Peyer's patch (tissue), 4 donors: ENCODE results near the gene GALNT17. TPM values are rescaled to one million over a fixed set of nuclear protein-coding genes. Genes with fewer than 3 reads are reported as not detected.

Experiments
- DNase-seq, 3 donors: peaks; one replicate each; pipeline ENCODE4 v3.0.0-alpha.2; 2017 to 2019
- H3K27ac ChIP-seq, 4 donors: fragments of 200-600 bp; sonication (generic); one replicate each; pipeline ENCODE4 v1.5.1; 2016 to 2019
- H3K27me3 ChIP-seq, 2 donors: fragments of 200-600 bp; sonication (generic); one replicate each; pipeline ENCODE4 v1.5.1; 2019
- H3K36me3 ChIP-seq, 3 donors: fragments of 200-600 bp; sonication (generic); one replicate each; pipeline ENCODE4 v1.5.1; 2016 to 2019
- H3K4me1 ChIP-seq, 4 donors: fragments of 200-600 bp; sonication (generic); one replicate each; pipeline ENCODE4 v1.5.1; 2016 to 2019
- H3K4me3 ChIP-seq, 4 donors: fragments of 200-600 bp; sonication (generic); 1 replicate in 3 of 4; 2 replicates in 1 of 4; pipeline ENCODE4 v1.5.1; 2016 to 2019; ENCODE audit warnings: mild to moderate bottlenecking in 1 of 4
- H3K9me3 ChIP-seq, 4 donors: fragments of 200-600 bp; sonication (generic); one replicate each; pipeline ENCODE4 v1.5.1; 2016 to 2019; ENCODE audit warnings: mild to moderate bottlenecking in 1 of 4
- POLR2A ChIP-seq, 2 donors: fragments of 450-650 bp; IDR thresholded peaks; one replicate each; pipeline ENCODE4 v1.5.1; 2017; ENCODE audit warnings: antibody characterized with exemption in 2 of 2, mild to moderate bottlenecking in 2 of 2, moderate library complexity in 2 of 2
- total RNA-seq, 4 donors: library from RNA; depleted of rRNA; stranded (reverse); fragments of >200 nt; gene quantifications; one replicate each; pipeline ENCODE4 v1.1.0, GENCODE V29; 2016
- TF ChIP-seq, protein P1 (sequence below), 6 experiments: fragments of 450-650 bp in 4 of 6; fragments of 200-600 bp in 2 of 6; sonication (generic) in 1 of 6; IDR thresholded peaks; one replicate each; pipeline ENCODE4 v1.5.1; 2017 to 2019; ENCODE audit warnings: antibody characterized with exemption in 6 of 6, mild to moderate bottlenecking in 3 of 6, moderate library complexity in 1 of 6

The GALNT17 gene
- total RNA-seq, 4 donors from 2014 or later: 0.88 to 17.3 (median 2.3) TPM

- no peaks in the 10 kb centered on the region for H3K27me3 ChIP-seq
- no peaks in the 10 kb centered on the region for H3K36me3 ChIP-seq
- H3K27ac ChIP-seq: no peak overlapping the region
- no peaks in the 10 kb centered on the region for H3K4me1 ChIP-seq
- DNase-seq: no peak
- TF ChIP-seq, protein P1, sequence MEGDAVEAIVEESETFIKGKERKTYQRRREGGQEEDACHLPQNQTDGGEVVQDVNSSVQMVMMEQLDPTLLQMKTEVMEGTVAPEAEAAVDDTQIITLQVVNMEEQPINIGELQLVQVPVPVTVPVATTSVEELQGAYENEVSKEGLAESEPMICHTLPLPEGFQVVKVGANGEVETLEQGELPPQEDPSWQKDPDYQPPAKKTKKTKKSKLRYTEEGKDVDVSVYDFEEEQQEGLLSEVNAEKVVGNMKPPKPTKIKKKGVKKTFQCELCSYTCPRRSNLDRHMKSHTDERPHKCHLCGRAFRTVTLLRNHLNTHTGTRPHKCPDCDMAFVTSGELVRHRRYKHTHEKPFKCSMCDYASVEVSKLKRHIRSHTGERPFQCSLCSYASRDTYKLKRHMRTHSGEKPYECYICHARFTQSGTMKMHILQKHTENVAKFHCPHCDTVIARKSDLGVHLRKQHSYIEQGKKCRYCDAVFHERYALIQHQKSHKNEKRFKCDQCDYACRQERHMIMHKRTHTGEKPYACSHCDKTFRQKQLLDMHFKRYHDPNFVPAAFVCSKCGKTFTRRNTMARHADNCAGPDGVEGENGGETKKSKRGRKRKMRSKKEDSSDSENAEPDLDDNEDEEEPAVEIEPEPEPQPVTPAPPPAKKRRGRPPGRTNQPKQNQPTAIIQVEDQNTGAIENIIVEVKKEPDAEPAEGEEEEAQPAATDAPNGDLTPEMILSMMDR (IDR thresholded peaks at IDR 0.05): no peak
- TF ChIP-seq POLR2A (IDR thresholded peaks at IDR 0.05): no peak
- no peaks in the 10 kb centered on the region for H3K9me3 ChIP-seq
- H3K4me3 ChIP-seq: no peak overlapping the region
Observed at GRCh38 chr7:71345117-71345884, 213.4 kb downstream of the GALNT17 start.

DNA sequence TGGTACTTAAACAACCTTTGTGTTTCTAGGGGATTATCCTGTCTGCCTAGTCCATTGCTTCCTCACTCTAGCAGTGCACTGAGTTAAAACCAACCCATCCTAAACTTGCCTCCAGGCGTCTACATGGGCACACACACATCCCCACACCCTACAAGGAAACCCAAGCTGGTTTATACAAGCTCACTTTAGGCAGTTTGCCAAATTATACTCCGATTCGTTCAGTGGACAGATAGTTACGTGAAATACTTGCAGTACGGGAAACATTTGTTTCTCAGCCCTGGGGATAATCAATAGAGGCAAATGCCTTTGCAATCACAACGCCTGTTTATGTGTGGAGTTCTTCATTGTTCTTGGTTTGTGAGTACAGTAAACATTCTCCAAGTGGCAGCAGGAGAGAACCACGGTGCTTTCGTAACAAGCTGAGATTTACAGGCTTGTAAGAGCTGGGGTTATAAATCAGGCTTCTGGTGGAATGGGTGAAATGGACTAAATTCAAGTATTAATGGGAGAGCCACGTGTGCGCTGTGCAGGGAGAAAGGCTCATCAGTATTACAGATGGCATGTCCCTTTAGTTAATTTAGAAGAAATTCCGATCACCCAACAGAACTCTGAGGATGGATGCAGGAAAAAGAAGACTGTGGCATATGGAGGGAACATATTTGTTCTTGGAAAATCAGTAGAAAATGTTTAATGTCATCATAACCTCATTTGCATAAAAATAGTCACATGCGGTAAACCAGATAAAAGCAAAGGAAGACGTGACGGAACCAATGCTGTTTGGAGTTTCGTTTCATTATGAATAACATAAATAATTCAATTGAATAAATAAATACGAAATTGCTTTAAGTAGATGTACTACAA is 217.1 kb downstream of the GALNT17 start:
- Histone ChIP-seq H3K4me1 (no peaks in the 10 kb centered on the region), H3K4me3 (no peak overlapping the region), H3K9me3 (no peaks in the 10 kb centered on the region), H3K27me3 (no peaks in the 10 kb centered on the region), H3K36me3 (no peaks in the 10 kb centered on the region), H3K27ac (no peak overlapping the region)
- TF ChIP-seq, protein P1 (IDR thresholded peaks at IDR 0.05): no peak
- no peak for TF ChIP-seq POLR2A (IDR thresholded peaks at IDR 0.05)
- DNase-seq: no peak

DNA sequence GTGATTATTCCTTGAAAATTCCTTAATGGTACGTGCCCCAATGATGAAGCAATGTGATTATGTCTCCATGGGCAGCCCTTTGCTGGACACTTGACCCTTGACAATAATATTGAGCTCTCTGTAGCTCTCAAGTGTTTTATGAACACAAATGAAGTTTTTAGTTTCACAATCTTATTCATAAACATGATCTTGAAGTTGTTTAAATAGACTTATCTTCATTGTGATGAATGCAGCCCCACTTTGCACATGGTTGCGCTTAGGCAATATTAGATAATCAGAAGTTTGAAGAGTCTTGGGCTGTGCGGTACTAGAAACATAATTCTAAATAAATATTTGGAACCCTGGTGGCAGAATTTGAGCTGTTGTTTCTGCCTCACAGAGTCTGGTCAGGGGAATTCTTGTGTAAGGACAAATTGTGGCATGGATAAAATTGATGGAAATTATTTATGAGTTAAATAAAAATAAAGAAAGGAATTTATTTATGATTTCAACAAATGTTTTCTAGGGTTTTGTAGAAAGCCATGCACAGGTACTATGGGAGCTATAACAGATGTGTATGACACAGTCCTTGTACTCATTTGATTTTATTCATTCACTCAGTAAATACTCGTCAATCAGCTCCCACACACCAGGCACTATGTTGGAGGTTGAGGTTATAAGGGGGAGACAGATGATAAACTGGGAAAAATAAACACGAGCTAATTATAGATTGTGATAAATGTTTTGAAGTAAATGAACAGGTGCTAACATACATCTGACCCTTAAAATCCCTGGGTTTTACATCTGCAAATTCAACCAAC is 217.9 kb downstream of the GALNT17 start:
- no peak overlapping the region for H3K27ac ChIP-seq
- no peaks in the 10 kb centered on the region for H3K36me3 ChIP-seq
- H3K27me3 ChIP-seq: no peaks in the 10 kb centered on the region
- no peaks in the 10 kb centered on the region for H3K9me3 ChIP-seq
- no peaks in the 10 kb centered on the region for H3K4me1 ChIP-seq
- TF ChIP-seq POLR2A (IDR thresholded peaks at IDR 0.05): no peak
- TF ChIP-seq, protein P1 (IDR thresholded peaks at IDR 0.05): no peak
- no peak overlapping the region for H3K4me3 ChIP-seq
- no peak for DNase-seq

DNA sequence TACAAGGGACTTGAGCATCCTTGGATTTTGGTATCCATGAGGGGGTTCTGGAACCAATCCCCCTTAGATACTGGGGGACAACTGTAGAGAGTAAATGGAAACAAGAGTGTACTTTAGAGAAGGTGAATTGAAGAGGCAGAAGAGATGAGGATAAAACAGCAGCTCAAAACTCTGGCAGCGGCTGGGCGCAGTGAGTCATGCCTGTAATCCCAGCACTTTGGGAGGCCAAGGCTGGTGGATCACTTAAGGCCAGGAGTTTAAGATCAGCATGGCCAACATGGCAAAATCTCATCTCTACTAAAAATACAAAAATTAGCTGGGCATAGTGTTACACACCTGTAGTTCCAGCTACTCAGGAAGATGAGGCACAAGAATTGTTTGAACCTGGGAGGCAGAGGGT is 218.7 kb downstream of the GALNT17 start:
- Histone ChIP-seq H3K36me3 (no peaks in the 10 kb centered on the region), H3K27ac (no peak overlapping the region), H3K9me3 (no peaks in the 10 kb centered on the region), H3K4me1 (no peaks in the 10 kb centered on the region), H3K4me3 (no peak overlapping the region), H3K27me3 (no peaks in the 10 kb centered on the region)
- TF ChIP-seq POLR2A (IDR thresholded peaks at IDR 0.05): no peak
- TF ChIP-seq, protein P1 (IDR thresholded peaks at IDR 0.05): no peak
- no peak for DNase-seq

DNA sequence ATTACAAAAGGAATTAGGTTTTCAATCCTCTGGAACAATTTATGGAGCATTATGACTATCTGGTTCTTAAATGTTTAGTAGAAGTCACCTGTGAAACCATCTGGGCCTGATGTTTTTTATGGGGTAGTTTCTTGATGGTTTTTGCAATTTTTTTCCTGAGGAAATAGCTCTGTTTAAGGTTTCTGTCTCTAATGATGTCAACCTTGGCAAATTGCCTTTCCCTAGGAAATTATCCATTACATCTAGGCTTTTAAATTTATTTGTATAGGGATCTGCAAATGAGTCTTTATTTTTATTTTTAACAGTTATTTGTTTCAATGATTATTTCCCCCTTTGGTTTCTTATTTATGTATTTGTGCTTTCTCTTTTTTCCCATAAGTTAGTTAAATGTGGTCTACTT is 222.8 kb downstream of the GALNT17 start:
- TF ChIP-seq, protein P1 (IDR thresholded peaks at IDR 0.05): no peak
- no peak for TF ChIP-seq POLR2A (IDR thresholded peaks at IDR 0.05)
- no peak for DNase-seq
- H3K36me3 ChIP-seq: no peaks in the 10 kb centered on the region
- no peaks in the 10 kb centered on the region for H3K4me1 ChIP-seq
- H3K27ac ChIP-seq: no peak overlapping the region
- peaks cover 0 to 4% (median 0%) of the 10 kb centered on the region in 4 donors for H3K9me3 ChIP-seq
- no peaks in the 10 kb centered on the region for H3K27me3 ChIP-seq
- no peak overlapping the region for H3K4me3 ChIP-seq
